Activated CD8-positive, alpha-beta T cell treated with anti-CD3 and anti-CD28 coated beads for 36 hours (primary cell): ENCODE results near the gene CD4. TPM values are rescaled to one million over a fixed set of nuclear protein-coding genes. Genes with fewer than 3 reads are reported as not detected.

Experiments used
- ATAC-seq: fragments of 200-7000 bp; cut with Tn5 transposase; one replicate; pipeline ENCODE4 v1.10.0; 2021; ENCODE audit warnings: mild to moderate bottlenecking, moderate library complexity
- CTCF ChIA-PET: fragments of 350-600 bp; sonication (Branson Sonifier 250); formaldehyde crosslinking; loops from one replicate; lab custom pipeline; 2021; ENCODE audit warnings: antibody characterized with exemption; lab: Charles Lee
- POLR2A ChIA-PET: fragments of 350-600 bp; sonication (Branson Sonifier 250); formaldehyde crosslinking; loops from one replicate; lab custom pipeline; 2021; ENCODE audit warnings: antibody characterized with exemption; lab: Charles Lee
- DNase-seq: peaks from one replicate; pipeline ENCODE4 v3.0.0-alpha.2; 2020
- H3K27ac Mint-ChIP-seq: one replicate; pipeline ENCODE4 v1.8.0; 2021; ENCODE audit warnings: mild to moderate bottlenecking, mixed read lengths
- H3K27me3 Mint-ChIP-seq: one replicate; pipeline ENCODE4 v1.8.0; 2021; ENCODE audit warnings: mixed read lengths
- H3K36me3 Mint-ChIP-seq: one replicate; pipeline ENCODE4 v1.8.0; 2021; ENCODE audit warnings: low read depth, mixed read lengths
- H3K4me1 Mint-ChIP-seq: one replicate; pipeline ENCODE4 v1.8.0; 2021; ENCODE audit warnings: low read depth, mixed read lengths
- H3K4me3 Mint-ChIP-seq: one replicate; pipeline ENCODE4 v1.8.0; 2021; ENCODE audit warnings: mild to moderate bottlenecking, moderate library complexity, mixed read lengths
- H3K9me3 Mint-ChIP-seq: one replicate; pipeline ENCODE4 v1.8.0; 2021; ENCODE audit warnings: mixed read lengths
- CTCF ChIP-seq: fragments of 200-600 bp; IDR thresholded peaks from one replicate; pipeline ENCODE4 v1.8.0; 2022; ENCODE audit warnings: antibody characterized with exemption, mild to moderate bottlenecking
- intact Hi-C: fragments of 100-400 bp; cut with micrococcal nuclease; formaldehyde crosslinking; loops from one replicate; pipeline ENCODE4 v1.10.0; 2022
- total RNA-seq, 2 experiments: library from RNA; stranded (reverse); gene quantifications; one replicate each; pipeline ENCODE4 v1.2.3, GENCODE V29; 2021

The CD4 gene
- total RNA-seq, 2 experiments from 2014 or later = 11.1 to 14.1 TPM

- POLR2A ChIA-PET = interaction anchor here (0.6 to 3.9 kb wide), 4 partner anchors 10 to 73 kb away, joined by 3 to 31 read pairs (median 5); partner anchors contain the start of gene MLF2
- Mint-ChIP-seq H3K4me3 (peak overlapping the region; percentile 42), H3K9me3 (no peaks in the 10 kb centered on the region), H3K27ac (no peak overlapping the region), H3K27me3 (peaks cover 32% of the 10 kb centered on the region), H3K4me1 (peaks cover 29% of the 10 kb centered on the region), H3K36me3 (peaks cover 4% of the 10 kb centered on the region)
- DNase-seq = peak; percentile 71
- peak; percentile 84 for ATAC-seq
- TF ChIP-seq CTCF = no peak
- CTCF ChIA-PET = interaction anchor here (1.5 to 16.4 kb wide), 4 partner anchors 9 to 64 kb away, joined by 4 to 341 read pairs (median 46); partner anchors contain the start of genes GPR162, MLF2 and P3H3
- intact Hi-C loops = no loop called here
Measured at GRCh38 chr12:6764011-6764828, 25.1 kb upstream of the CD4 start.

- peaks cover 33% of the 10 kb centered on the region for H3K4me1 Mint-ChIP-seq
- peaks cover 32% of the 10 kb centered on the region for H3K27me3 Mint-ChIP-seq
- H3K4me3 Mint-ChIP-seq = peak overlapping the region; percentile 55
- CTCF ChIA-PET = interaction anchor here (0.6 to 6.2 kb wide), 9 partner anchors 9 to 138 kb away, joined by 3 to 89 read pairs (median 4); partner anchors contain the start of gene MLF2
- POLR2A ChIA-PET = interaction anchor here (1.1 to 4.9 kb wide), 7 partner anchors 9 to 102 kb away, joined by 3 to 31 read pairs (median 9); partner anchors contain the start of genes MLF2 and TPI1
- H3K9me3 Mint-ChIP-seq = no peaks in the 10 kb centered on the region
- no peak for DNase-seq
- no peak overlapping the region for H3K27ac Mint-ChIP-seq
- TF ChIP-seq CTCF = no peak
- ATAC-seq = no peak
- H3K36me3 Mint-ChIP-seq = peaks cover 10% of the 10 kb centered on the region
- intact Hi-C loops = no loop called here
Measured at GRCh38 chr12:6765048-6765633, 24.2 kb upstream of the CD4 start.

- intact Hi-C loops = no loop called here
- DNase-seq (no peak), ATAC-seq (no peak)
- Mint-ChIP-seq H3K4me3 (peak within 1 kb of the TSS; percentile 71), H3K9me3 (no peaks in the 10 kb centered on the region), H3K27ac (peak within 1 kb of the TSS; percentile 64), H3K36me3 (peaks cover 15% of the 10 kb centered on the region), H3K4me1 (peaks cover 37% of the 10 kb centered on the region), H3K27me3 (peaks cover 32% of the 10 kb centered on the region)
- ChIA-PET CTCF (interaction anchor here (0.6 to 6.2 kb wide), 33 partner anchors 8 to 417 kb away, joined by 3 to 89 read pairs (median 4); partner anchors contain the start of genes CD4, COPS7A, GPR162 and MLF2), POLR2A (interaction anchor here (0.8 to 4.9 kb wide), 10 partner anchors 8 to 101 kb away, joined by 3 to 31 read pairs (median 4); partner anchors contain the start of genes MLF2 and TPI1)
- TF ChIP-seq CTCF = no peak
Measured at GRCh38 chr12:6765634-6766581, 23.4 kb upstream of the CD4 start, which contains the start of gene PTMS. TSS of gene PTMS (plus strand) at chr12:6766363. CDS start at chr12:6766706, 343 bp downstream.

- H3K27ac Mint-ChIP-seq = peak overlapping the region; percentile 64
- intact Hi-C loops = no loop called here
- ATAC-seq = peak; percentile 65
- ChIA-PET CTCF (interaction anchor here (0.8 to 6.2 kb wide), 29 partner anchors 8 to 418 kb away, joined by 3 to 89 read pairs (median 5); partner anchors contain the start of genes CD4, COPS7A, GPR162 and MLF2), POLR2A (interaction anchor here (0.7 to 4.9 kb wide), 7 partner anchors 9 to 100 kb away, joined by 3 to 31 read pairs (median 3); partner anchors contain the start of gene MLF2)
- H3K4me1 Mint-ChIP-seq = peaks cover 46% of the 10 kb centered on the region
- peak; percentile 61 for DNase-seq
- peaks cover 32% of the 10 kb centered on the region for H3K27me3 Mint-ChIP-seq
- H3K9me3 Mint-ChIP-seq = no peaks in the 10 kb centered on the region
- H3K36me3 Mint-ChIP-seq = peaks cover 21% of the 10 kb centered on the region
- peak; percentile 51 for TF ChIP-seq CTCF
- H3K4me3 Mint-ChIP-seq = peak overlapping the region; percentile 71
Measured at GRCh38 chr12:6766651-6767349, 22.5 kb upstream of the CD4 start.
